C4-2B (cell line): ENCODE results near the gene MLLT3.

Experiments used
- H3K27ac ChIP-seq: fragments of 450-650 bp; 2 replicates; pipeline ENCODE4 v1.5.1; 2017
- CTCF ChIP-seq: fragments of 450-650 bp; conservative IDR thresholded peaks from 2 replicates; pipeline ENCODE4 v1.5.1; 2017; ENCODE audit warnings: mild to moderate bottlenecking
- ZFX ChIP-seq: fragments of 450-650 bp; IDR thresholded peaks from 2 replicates; pipeline ENCODE4 v1.6.1; 2017

Gene MLLT3

DNA sequence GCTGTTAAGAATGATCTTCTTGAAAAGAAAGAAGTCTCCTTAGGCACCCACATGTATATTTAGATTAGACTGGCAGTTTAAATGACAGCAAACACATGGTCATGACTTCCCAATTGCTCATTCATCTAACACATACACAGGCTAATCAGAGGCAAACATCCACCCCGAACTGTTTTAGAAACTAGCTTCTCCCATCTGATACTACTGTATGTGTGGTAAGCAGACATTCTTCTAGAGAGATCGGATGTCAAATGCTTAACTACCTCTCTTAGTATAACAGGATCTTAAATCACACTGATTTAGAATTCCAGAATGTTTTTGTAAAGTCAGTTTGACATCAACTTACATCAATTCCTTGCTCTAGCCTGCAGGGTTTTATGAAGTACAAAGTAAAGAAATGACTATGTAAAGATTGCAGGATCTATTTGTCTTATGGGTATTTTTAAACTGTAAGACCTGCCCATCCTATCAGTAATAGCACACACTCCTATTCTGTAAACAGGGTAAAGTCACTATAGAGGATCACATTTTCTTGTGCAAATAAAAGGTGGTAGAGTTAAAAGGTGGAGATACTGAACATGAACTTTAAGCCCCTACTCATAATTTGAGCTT is 239.7 kb downstream of the MLLT3 start:
- H3K27ac ChIP-seq = no peak overlapping the region
- TF ChIP-seq ZFX (no peak), CTCF (no peak)

- TF ChIP-seq ZFX (no peak), CTCF (no peak)
- H3K27ac ChIP-seq = no peak overlapping the region
Observed at GRCh38 chr9:20380546-20380945, 241.8 kb downstream of the MLLT3 start.

GRCh38 chr9:20379804-20380225 is 242.5 kb downstream of the MLLT3 start:
- no peak overlapping the region for H3K27ac ChIP-seq

GRCh38 chr9:20378851-20379250 is 243.4 kb downstream of the MLLT3 start:
- no peak overlapping the region for H3K27ac ChIP-seq
- no peak for TF ChIP-seq CTCF
- TF ChIP-seq ZFX = no peak

More at GRCh38 chr9:20379804-20380225, 242.5 kb downstream of the MLLT3 start:
- no peak for TF ChIP-seq ZFX
- TF ChIP-seq CTCF = no peak

GRCh38 chr9:20377790-20378189 is 244.5 kb downstream of the MLLT3 start:
- H3K27ac ChIP-seq = no peak overlapping the region
- no peak for TF ChIP-seq ZFX
- no peak for TF ChIP-seq CTCF

DNA sequence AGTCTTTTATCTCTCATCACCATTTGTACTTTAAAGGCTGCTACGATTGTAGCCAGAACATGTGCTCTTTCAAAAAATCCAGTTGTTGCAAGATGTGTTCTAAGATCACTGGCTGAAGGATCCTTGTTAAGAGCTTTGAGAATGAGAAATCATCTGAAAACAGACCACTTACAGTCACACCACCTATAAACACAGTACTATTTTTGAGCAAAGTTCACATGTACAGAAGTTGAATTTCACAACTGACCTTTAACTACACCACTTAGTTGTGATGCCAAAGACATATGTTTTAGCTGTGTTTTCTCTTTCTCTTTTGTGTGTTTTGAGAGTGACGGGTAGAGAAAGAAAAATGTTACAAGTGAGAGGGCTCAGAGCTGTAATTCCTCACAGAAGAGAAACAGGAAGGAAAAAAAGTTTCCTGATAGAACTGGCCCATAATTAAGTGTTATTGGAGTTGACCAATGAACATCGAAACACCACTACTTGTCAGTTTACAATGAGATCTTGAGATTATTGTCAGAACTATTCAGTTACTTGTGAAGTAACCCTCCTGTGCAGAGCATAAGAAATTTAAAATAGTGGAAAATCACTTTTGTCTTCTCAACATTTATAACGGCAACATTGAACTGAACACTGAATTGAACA is 245.4 kb downstream of the MLLT3 start:
- no peak overlapping the region for H3K27ac ChIP-seq
- TF ChIP-seq ZFX (no peak), CTCF (no peak)

GRCh38 chr9:20376042-20376441 is 246.3 kb downstream of the MLLT3 start:
- H3K27ac ChIP-seq = no peak overlapping the region
- TF ChIP-seq ZFX (no peak), CTCF (no peak)
